HFFc6 (cell line): ENCODE data around the gene SLC25A21. TPM values are rescaled to one million over a fixed set of nuclear protein-coding genes. Genes with fewer than 3 reads are reported as not detected.

Experiments
- DNase-seq: peaks from one replicate; pipeline ENCODE4 v3.0.0-alpha.2; 2018
- H3K27ac Mint-ChIP-seq: 2 replicates; pipeline ENCODE4 v1.8.0; 2020; ENCODE audit warnings: mild to moderate bottlenecking, mixed read lengths
- H3K27me3 Mint-ChIP-seq: 2 replicates; pipeline ENCODE4 v1.8.0; 2021; ENCODE audit warnings: mild to moderate bottlenecking, moderate library complexity, mixed read lengths; ENCODE audit not compliant: insufficient read depth
- H3K36me3 Mint-ChIP-seq: 2 replicates; pipeline ENCODE4 v1.8.0; 2021; ENCODE audit warnings: low read depth, mixed read lengths
- H3K4me1 Mint-ChIP-seq: 2 replicates; pipeline ENCODE4 v1.8.0; 2020; ENCODE audit warnings: low read depth, mixed read lengths
- H3K4me3 Mint-ChIP-seq: 2 replicates; pipeline ENCODE4 v1.8.0; 2020; ENCODE audit warnings: mild to moderate bottlenecking, moderate library complexity, mixed read lengths
- H3K9me3 Mint-ChIP-seq: 2 replicates; pipeline ENCODE4 v1.8.0; 2020; ENCODE audit warnings: mild to moderate bottlenecking, mixed read lengths
- total RNA-seq, 6 experiments: library from RNA; stranded (reverse); fragmentation: NEBNext Ultra II Directional; extraction: Animal tissue kit (Norgen Biotek cat#: 25700); gene quantifications; 2 replicates in 1 of 6; 3 replicates in 5 of 6; pipeline ENCODE4 v1.2.3, GENCODE V29; 2021
- TF ChIP-seq, protein P1 (sequence below): fragments of 200-600 bp; sonication (generic); IDR thresholded peaks from 2 replicates; pipeline ENCODE4 v1.5.0; 2021; ENCODE audit warnings: antibody characterized with exemption, mild to moderate bottlenecking

Gene SLC25A21
- total RNA-seq, 6 experiments from 2014 or later: 0.33 to 1.1 (median 0.47) TPM

DNA sequence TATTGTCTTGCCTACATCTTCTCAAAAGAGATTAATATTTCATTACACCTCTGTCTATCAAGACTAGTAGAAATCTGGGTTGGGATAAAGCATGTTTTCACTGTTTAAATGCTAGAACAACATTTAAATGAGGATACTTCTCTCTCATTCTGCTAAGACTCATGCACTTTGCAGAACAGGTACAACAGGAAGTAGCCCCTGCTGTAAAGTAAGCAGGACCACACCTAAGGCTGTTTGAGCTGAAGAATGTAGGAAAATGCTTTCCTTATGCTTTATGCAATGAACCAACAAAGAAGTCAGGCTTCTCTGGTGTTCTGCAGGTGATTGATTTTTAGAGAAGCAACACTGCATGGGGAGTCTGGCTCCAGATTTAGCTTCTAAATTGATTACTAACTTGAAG is 421.3 kb downstream of the SLC25A21 start:
- H3K36me3 Mint-ChIP-seq: no peaks in the 10 kb centered on the region
- peaks cover 5% of the 10 kb centered on the region for H3K9me3 Mint-ChIP-seq
- TF ChIP-seq, protein P1, sequence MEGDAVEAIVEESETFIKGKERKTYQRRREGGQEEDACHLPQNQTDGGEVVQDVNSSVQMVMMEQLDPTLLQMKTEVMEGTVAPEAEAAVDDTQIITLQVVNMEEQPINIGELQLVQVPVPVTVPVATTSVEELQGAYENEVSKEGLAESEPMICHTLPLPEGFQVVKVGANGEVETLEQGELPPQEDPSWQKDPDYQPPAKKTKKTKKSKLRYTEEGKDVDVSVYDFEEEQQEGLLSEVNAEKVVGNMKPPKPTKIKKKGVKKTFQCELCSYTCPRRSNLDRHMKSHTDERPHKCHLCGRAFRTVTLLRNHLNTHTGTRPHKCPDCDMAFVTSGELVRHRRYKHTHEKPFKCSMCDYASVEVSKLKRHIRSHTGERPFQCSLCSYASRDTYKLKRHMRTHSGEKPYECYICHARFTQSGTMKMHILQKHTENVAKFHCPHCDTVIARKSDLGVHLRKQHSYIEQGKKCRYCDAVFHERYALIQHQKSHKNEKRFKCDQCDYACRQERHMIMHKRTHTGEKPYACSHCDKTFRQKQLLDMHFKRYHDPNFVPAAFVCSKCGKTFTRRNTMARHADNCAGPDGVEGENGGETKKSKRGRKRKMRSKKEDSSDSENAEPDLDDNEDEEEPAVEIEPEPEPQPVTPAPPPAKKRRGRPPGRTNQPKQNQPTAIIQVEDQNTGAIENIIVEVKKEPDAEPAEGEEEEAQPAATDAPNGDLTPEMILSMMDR: no peak

DNA sequence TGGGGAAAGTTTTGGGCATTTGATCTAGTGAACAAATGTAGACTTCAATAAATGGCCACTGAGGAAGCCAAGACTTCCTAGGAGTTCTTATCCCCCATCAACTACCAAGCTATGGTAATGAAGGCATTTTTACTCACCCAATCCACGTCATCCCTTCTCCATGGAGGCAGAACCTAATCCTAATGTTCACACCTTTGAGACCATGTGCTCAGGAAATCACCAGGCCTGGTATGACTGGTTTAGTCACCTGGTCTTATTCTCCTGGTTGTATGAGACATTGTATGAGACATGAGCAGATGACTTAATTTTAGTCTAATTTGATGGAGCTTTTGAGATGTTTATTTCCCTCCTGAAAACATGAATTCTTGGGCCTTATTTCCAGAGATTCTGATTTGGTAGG is 422.2 kb downstream of the SLC25A21 start:
- H3K4me3 Mint-ChIP-seq: no peak overlapping the region
- peaks cover 5% of the 10 kb centered on the region for H3K9me3 Mint-ChIP-seq
- H3K36me3 Mint-ChIP-seq: no peaks in the 10 kb centered on the region
- TF ChIP-seq, protein P1: no peak
- H3K27ac Mint-ChIP-seq: no peak overlapping the region
- no peaks in the 10 kb centered on the region for H3K4me1 Mint-ChIP-seq
- H3K27me3 Mint-ChIP-seq: peaks cover 2% of the 10 kb centered on the region
- DNase-seq: no peak

More for the DNA sequence above, 421.3 kb downstream of the SLC25A21 start:
- no peak overlapping the region for H3K4me3 Mint-ChIP-seq
- no peaks in the 10 kb centered on the region for H3K4me1 Mint-ChIP-seq
- DNase-seq: no peak
- no peak overlapping the region for H3K27ac Mint-ChIP-seq
- H3K27me3 Mint-ChIP-seq: peaks cover 3% of the 10 kb centered on the region

DNA sequence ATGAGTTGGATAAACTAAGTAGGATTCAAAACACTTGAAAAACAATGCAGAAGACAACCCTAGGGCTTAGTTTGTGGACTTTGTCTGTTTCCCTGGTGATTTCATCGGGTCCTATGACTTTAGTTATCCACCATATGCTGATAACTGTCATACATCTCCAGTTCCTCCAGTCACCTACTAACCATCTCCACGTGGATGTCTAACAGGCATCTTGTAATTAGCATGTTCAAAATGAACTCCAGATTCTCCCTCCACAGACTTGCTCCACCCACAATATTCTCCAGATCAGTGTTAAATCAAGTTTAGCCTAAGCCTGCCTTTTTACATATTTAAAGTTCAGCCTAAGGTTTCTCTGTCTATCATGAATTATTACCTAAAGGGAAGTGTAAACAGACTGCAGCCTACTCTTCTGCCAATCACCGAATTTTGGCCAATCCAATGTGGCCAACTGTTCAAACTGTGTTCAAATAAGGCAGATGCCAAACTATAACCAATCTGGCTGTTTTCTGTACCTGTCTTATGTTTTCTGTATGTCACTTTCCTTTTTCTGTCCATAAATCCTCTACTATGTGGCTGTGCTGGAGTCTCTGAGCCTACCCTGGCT is 423.7 kb downstream of the SLC25A21 start:
- Mint-ChIP-seq H3K36me3 (no peaks in the 10 kb centered on the region), H3K4me3 (no peak overlapping the region), H3K4me1 (no peaks in the 10 kb centered on the region), H3K27me3 (peaks cover 2% of the 10 kb centered on the region), H3K9me3 (peaks cover 2% of the 10 kb centered on the region), H3K27ac (no peak overlapping the region)
- no peak for DNase-seq
- TF ChIP-seq, protein P1: no peak

DNA sequence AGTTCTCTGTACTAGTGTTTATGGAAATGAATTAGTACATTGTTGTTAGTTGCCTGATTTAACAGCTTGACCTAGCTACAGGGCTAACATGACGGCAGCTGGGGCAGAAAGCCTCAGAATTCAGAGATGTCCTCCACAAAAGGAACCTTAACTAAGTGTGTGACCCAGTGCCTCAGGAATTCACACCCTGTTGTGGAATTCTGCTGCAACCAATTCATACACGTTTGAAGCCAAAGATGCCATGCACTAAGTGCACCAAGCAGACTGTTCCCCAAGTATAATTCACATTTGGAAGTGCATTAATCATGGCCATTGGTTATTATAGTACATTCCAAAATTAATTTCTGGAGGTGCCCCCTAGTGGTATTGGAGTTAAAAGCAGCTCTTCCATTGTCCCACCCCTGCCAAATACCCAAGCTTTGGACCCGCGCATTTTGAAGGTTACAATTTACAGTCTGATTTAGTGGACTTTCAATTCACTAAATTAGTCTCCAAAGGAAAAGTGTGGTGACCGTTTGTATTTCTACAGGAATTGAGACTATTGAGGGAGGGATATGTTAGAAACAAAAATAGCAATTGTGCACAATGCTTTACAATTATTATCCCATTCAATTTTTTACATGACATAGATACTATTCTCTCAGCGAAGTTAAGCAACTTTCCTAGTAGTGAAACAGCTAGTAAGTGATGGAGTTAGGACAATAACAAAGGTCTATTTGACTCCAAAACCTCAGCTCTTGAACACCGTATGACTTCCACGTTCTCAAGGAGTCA is 424.8 kb downstream of the SLC25A21 start:
- Mint-ChIP-seq H3K27me3 (peaks cover 2% of the 10 kb centered on the region), H3K9me3 (peaks cover 4% of the 10 kb centered on the region), H3K4me1 (no peaks in the 10 kb centered on the region), H3K27ac (no peak overlapping the region), H3K36me3 (no peaks in the 10 kb centered on the region), H3K4me3 (no peak overlapping the region)
- peak; percentile 1 for DNase-seq
- TF ChIP-seq, protein P1: peak; percentile 80

DNA sequence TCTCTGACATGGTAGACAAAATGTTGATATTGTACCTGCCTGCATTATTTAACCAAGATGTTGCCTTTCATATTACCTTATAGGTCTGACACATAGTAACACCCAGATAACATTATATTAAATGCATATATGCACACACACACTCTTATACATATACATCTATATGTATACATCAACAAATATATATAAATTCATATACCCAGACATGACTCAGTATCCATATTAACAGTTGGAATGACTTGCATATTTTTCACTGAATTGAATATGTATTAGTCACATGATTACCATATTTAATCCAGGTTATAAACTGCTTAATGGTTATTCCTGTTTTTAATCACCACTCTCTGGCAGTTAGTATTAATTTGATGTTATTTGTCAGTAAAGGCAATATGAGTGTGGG is 425.5 kb downstream of the SLC25A21 start:
- Mint-ChIP-seq H3K27me3 (peaks cover 2% of the 10 kb centered on the region), H3K36me3 (no peaks in the 10 kb centered on the region), H3K4me3 (no peak overlapping the region), H3K9me3 (peaks cover 4% of the 10 kb centered on the region), H3K27ac (no peak overlapping the region), H3K4me1 (no peaks in the 10 kb centered on the region)
- DNase-seq: no peak
- TF ChIP-seq, protein P1: no peak
